ENCODE measurements around the gene CACNA1A. TPM values are rescaled to one million over a fixed set of nuclear protein-coding genes. Genes with fewer than 3 reads are reported as not detected.

CACNA1A gene
- total and polyA plus RNA-seq, 2 of the 13 experiments (the other 11 are each of a cell fraction or from before 2014, with no cell fraction given): not detected

- H3K9me3 ChIP-seq (ENCODE audit: low read length): no peaks in the 10 kb centered on the region
- H3K4me2 ChIP-seq (ENCODE audit: low read depth, low read length): peak overlapping the region; percentile 3; the same call in 1 of the 2 replicates
- no peak for DNase-seq (ENCODE audit: low spot score)
- H3K36me3 ChIP-seq (replicated peaks in 1 of 2; ENCODE audit: control insufficient read depth in 1 of 2, insufficient read depth in 2 of 2, low read length in 2 of 2): no peaks in the 10 kb centered on the region
- no peak; the same call in 2 of the 3 replicates for ATAC-seq
- no peak overlapping the region for H3K27ac ChIP-seq (ENCODE audit: extremely low read length, insufficient read depth, low read length)
- H3K79me2 ChIP-seq (ENCODE audit: insufficient read depth, low read length): no peaks in the 10 kb centered on the region
- in situ Hi-C loops (cut with HindIII; ENCODE audit: extremely low pct_ligation_motif_present, low pct_unique_long_range_greater_than_20kb): no loop called here
- no peak for TF ChIP-seq NR2F6 (IDR thresholded peaks at IDR 0.05)
- TF ChIP-seq NR2F6 (CRISPR knock-in tag; IDR thresholded peaks at IDR 0.05): no peak
- TF ChIP-seq ZNF800 (CRISPR knock-in tag; IDR thresholded peaks at IDR 0.05): 0 out of 2 replicates have a peak, but pooled peaks have one; percentile 51
- H3K27me3 ChIP-seq (ENCODE audit: control insufficient read depth in 1 of 2, insufficient read depth in 2 of 2, low read length in 2 of 2): peaks cover 2 to 25% of the 10 kb centered on the region in 2 experiments; a peak in 4 of 5 replicates
- H3K9ac ChIP-seq (ENCODE audit: insufficient read depth, low read depth, low read length): no peak overlapping the region
- H3K4me3 ChIP-seq (replicated peaks in 1 of 3; ENCODE audit: insufficient read depth in 1 of 3, low read depth in 2 of 3, low read length in 3 of 3): peak overlapping the region in 1 of 3 experiments; percentile 10; a peak in 1 of 6 replicates
- BruUV-seq (replicated peaks): no TSS peak
- intact Hi-C loops (cut with micrococcal nuclease; ENCODE audit: unreplicated experiment): no loop called here
- H2AFZ ChIP-seq (ENCODE audit: low read length): no peak overlapping the region
- 50% methylated on average over 52 of the region's 92 CpGs for WGBS (ENCODE audit: low lambda C conversion rate)
- FAIRE-seq: no peak
- no peaks in the 10 kb centered on the region for H3K4me1 ChIP-seq (ENCODE audit: insufficient read depth, low read length)
- ChIA-PET POLR2A (no interaction called here), CTCF (ENCODE audit: low intra/inter-chr PET ratio, low total read pairs) (no interaction called here)
- H4K20me1 ChIP-seq (ENCODE audit: insufficient read depth, low read length): no peaks in the 10 kb centered on the region
Observed at GRCh38 chr19:13298565-13299481, 207.5 kb downstream of the CACNA1A start.

- Histone ChIP-seq H3K27me3 (ENCODE audit: control insufficient read depth in 1 of 2, insufficient read depth in 2 of 2, low read length in 2 of 2) (peaks cover 2 to 21% of the 10 kb centered on the region in 2 experiments; a peak in 4 of 5 replicates), H3K27ac (ENCODE audit: extremely low read length, insufficient read depth, low read length) (no peak overlapping the region), H3K4me2 (ENCODE audit: low read depth, low read length) (no peak overlapping the region), H3K4me1 (ENCODE audit: insufficient read depth, low read length) (no peaks in the 10 kb centered on the region), H3K4me3 (replicated peaks in 1 of 3; ENCODE audit: insufficient read depth in 1 of 3, low read depth in 2 of 3, low read length in 3 of 3) (no peak overlapping the region), H3K36me3 (replicated peaks in 1 of 2; ENCODE audit: control insufficient read depth in 1 of 2, insufficient read depth in 2 of 2, low read length in 2 of 2) (no peaks in the 10 kb centered on the region), H2AFZ (ENCODE audit: low read length) (no peak overlapping the region), H4K20me1 (ENCODE audit: insufficient read depth, low read length) (no peaks in the 10 kb centered on the region), H3K79me2 (ENCODE audit: insufficient read depth, low read length) (no peaks in the 10 kb centered on the region), H3K9me3 (ENCODE audit: low read length) (no peaks in the 10 kb centered on the region), H3K9ac (ENCODE audit: insufficient read depth, low read depth, low read length) (no peak overlapping the region)
- TF ChIP-seq ZKSCAN5 (CRISPR knock-in tag; IDR thresholded peaks at IDR 0.05) (no peak), MIER2 (CRISPR knock-in tag; IDR thresholded peaks at IDR 0.05) (no peak), SMARCE1 (IDR thresholded peaks at IDR 0.05; ENCODE audit: borderline replicate concordance) (no peak), ZBTB42 (CRISPR knock-in tag; IDR thresholded peaks at IDR 0.05) (no peak), ZNF768 (CRISPR knock-in tag; IDR thresholded peaks at IDR 0.05) (peak; percentile 18; the same call in 1 of the 2 replicates)
- ATAC-seq (no peak), DNase-seq (ENCODE audit: low spot score) (no peak), FAIRE-seq (no peak)
- ChIA-PET CTCF (ENCODE audit: low intra/inter-chr PET ratio, low total read pairs) (no interaction called here), POLR2A (no interaction called here)
- in situ Hi-C loops (cut with HindIII; ENCODE audit: extremely low pct_ligation_motif_present, low pct_unique_long_range_greater_than_20kb) (no loop called here), intact Hi-C loops (cut with micrococcal nuclease; ENCODE audit: unreplicated experiment) (no loop called here)
- BruUV-seq (replicated peaks): no TSS peak
- WGBS (ENCODE audit: low lambda C conversion rate): 0% methylated on average over 2 of the region's 2 CpGs
Observed at GRCh38 chr19:13297023-13297422, 209.3 kb downstream of the CACNA1A start.

All from HepG2 (cell line).